Measurements from ENCODE around the gene IGFBPL1.
"Not testable (repeated sequence)": the region's sequence is repeated elsewhere in the genome, so short reads cannot be mapped to it uniquely, and the experiment has no call there.

Gene IGFBPL1

DNA sequence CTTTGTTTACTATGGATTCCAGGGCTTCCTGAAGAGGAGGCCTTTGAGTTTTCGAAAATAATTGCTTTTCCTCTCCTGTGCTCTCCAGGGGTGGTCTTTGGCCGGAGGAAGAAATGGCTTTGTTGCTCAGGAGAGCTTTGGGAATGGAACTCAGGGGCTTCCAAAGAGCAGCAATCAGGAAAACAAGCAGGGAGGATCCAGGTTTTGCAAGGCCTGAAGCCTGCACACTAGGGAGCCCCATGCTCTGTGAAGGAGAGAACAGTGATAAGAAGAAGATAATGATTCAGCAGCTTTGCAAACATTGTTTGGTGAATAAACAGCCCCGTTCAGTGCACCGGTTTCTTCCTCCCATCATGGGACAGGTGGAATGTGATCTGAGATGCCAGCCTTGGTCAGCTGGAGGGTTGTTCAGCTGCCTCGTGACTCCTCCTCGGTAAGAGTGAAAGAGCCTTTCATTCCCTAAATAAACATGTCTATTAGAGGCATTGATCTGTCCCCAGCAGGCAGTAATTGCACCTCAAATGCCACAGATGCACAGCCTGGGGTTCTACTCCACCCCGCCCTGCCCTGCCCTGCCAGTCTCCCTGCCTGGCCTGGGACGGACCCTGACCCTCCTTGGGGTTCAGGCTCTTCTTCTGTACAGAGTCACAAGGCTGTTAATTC lies 43.3 kb downstream of the IGFBPL1 start:
- H3K27me3 ChIP-seq (replicated peaks; ENCODE audit: control insufficient read depth, insufficient read depth, low read length, poor library complexity, severe bottlenecking), result no peaks in the 10 kb centered on the region
- H3K4me1 ChIP-seq (ENCODE audit: control insufficient read depth, insufficient read depth, low read length, poor library complexity, severe bottlenecking), result no peaks in the 10 kb centered on the region
- no peak for DNase-seq
- H3K27ac ChIP-seq (ENCODE audit: insufficient read depth, low read length, poor library complexity, severe bottlenecking), result no peak overlapping the region
- no peak overlapping the region for H3K4me3 ChIP-seq (ENCODE audit: insufficient read depth, low read depth, low read length, poor library complexity, severe bottlenecking)
- H3K9me3 ChIP-seq (ENCODE audit: control insufficient read depth, low read length), result no peaks in the 10 kb centered on the region
- no peaks in the 10 kb centered on the region for H3K36me3 ChIP-seq (ENCODE audit: control insufficient read depth, insufficient read depth, low read length)

GRCh38 chr9:38380230-38380871 lies 43.9 kb downstream of the IGFBPL1 start:
- H3K4me1 ChIP-seq (ENCODE audit: control insufficient read depth, insufficient read depth, low read length, poor library complexity, severe bottlenecking), result no peaks in the 10 kb centered on the region
- no peaks in the 10 kb centered on the region for H3K36me3 ChIP-seq (ENCODE audit: control insufficient read depth, insufficient read depth, low read length)
- DNase-seq, result no peak
- no peaks in the 10 kb centered on the region for H3K27me3 ChIP-seq (replicated peaks; ENCODE audit: control insufficient read depth, insufficient read depth, low read length, poor library complexity, severe bottlenecking)
- no peaks in the 10 kb centered on the region for H3K9me3 ChIP-seq (ENCODE audit: control insufficient read depth, low read length)
- no peak overlapping the region for H3K4me3 ChIP-seq (ENCODE audit: insufficient read depth, low read depth, low read length, poor library complexity, severe bottlenecking)
- H3K27ac ChIP-seq (ENCODE audit: insufficient read depth, low read length, poor library complexity, severe bottlenecking), result no peak overlapping the region

GRCh38 chr9:38377336-38378083 lies 46.7 kb downstream of the IGFBPL1 start:
- not testable (repeated sequence) for H3K36me3 ChIP-seq (ENCODE audit: control insufficient read depth, insufficient read depth, low read length); H3K27ac ChIP-seq (ENCODE audit: insufficient read depth, low read length, poor library complexity, severe bottlenecking); H3K4me1 ChIP-seq (ENCODE audit: control insufficient read depth, insufficient read depth, low read length, poor library complexity, severe bottlenecking); DNase-seq; H3K9me3 ChIP-seq (ENCODE audit: control insufficient read depth, low read length); H3K27me3 ChIP-seq (replicated peaks; ENCODE audit: control insufficient read depth, insufficient read depth, low read length, poor library complexity, severe bottlenecking); H3K4me3 ChIP-seq (ENCODE audit: insufficient read depth, low read depth, low read length, poor library complexity, severe bottlenecking)

DNA sequence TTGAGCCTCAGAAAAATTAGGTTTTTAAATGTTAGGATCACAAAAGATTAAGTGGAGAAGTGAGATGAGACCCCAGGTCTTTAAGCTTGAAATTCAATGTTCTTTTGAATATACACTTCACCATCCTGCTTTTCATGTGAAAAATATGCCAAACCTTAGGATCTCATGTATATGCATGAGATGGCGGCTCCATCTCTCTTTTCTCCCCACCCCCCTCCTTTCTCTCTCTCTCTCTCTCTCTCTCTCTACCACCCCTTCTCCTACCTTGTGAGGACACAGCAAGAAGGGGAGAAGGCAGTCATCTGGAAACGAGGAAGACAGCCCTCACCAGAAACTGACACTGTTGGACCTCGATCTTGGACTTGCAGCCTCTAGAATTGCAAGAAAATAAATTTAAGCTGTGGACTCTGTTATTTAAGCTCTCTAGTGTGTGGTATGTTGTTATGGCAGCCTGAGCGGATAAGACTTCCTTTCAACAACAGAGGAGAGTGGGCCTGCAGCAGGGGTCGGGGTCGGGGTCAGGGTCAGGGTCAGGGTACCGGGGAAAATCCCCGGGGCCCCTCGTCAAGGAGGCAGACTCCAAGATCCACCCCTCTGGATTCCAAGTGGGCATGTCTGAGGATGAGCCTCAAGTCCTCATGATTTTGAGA lies 48.1 kb downstream of the IGFBPL1 start:
- H3K9me3 ChIP-seq (ENCODE audit: control insufficient read depth, low read length), result no peaks in the 10 kb centered on the region
- no peak overlapping the region for H3K27ac ChIP-seq (ENCODE audit: insufficient read depth, low read length, poor library complexity, severe bottlenecking)
- no peaks in the 10 kb centered on the region for H3K4me1 ChIP-seq (ENCODE audit: control insufficient read depth, insufficient read depth, low read length, poor library complexity, severe bottlenecking)
- DNase-seq, result no peak
- H3K27me3 ChIP-seq (replicated peaks; ENCODE audit: control insufficient read depth, insufficient read depth, low read length, poor library complexity, severe bottlenecking), result no peaks in the 10 kb centered on the region
- H3K4me3 ChIP-seq (ENCODE audit: insufficient read depth, low read depth, low read length, poor library complexity, severe bottlenecking), result no peak overlapping the region
- no peaks in the 10 kb centered on the region for H3K36me3 ChIP-seq (ENCODE audit: control insufficient read depth, insufficient read depth, low read length)

DNA sequence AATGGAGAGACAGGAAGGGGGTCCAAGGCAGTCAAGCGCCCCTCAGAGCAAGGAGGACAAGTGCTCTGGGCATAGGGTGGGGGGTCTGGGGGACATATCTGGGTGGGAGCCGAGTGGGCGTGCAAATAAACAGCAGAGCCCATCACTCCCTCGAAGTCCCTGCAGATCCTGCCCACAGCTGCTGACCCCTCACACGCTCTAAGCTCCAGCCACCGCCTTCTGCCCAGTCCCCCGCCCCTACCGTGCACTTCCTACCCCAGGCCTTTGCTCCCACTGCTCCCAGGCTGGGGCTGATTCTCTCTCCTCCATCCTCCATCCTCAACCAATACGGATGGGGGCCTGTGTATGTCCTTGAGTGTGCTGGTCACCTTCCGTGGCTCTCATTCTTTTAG lies 48.7 kb downstream of the IGFBPL1 start:
- no peak for DNase-seq

GRCh38 chr9:38374847-38375571 lies 49.2 kb downstream of the IGFBPL1 start:
- H3K27ac ChIP-seq (ENCODE audit: insufficient read depth, low read length, poor library complexity, severe bottlenecking), result no peak overlapping the region
- no peaks in the 10 kb centered on the region for H3K27me3 ChIP-seq (replicated peaks; ENCODE audit: control insufficient read depth, insufficient read depth, low read length, poor library complexity, severe bottlenecking)
- H3K4me3 ChIP-seq (ENCODE audit: insufficient read depth, low read depth, low read length, poor library complexity, severe bottlenecking), result no peak overlapping the region
- no peaks in the 10 kb centered on the region for H3K4me1 ChIP-seq (ENCODE audit: control insufficient read depth, insufficient read depth, low read length, poor library complexity, severe bottlenecking)
- H3K9me3 ChIP-seq (ENCODE audit: control insufficient read depth, low read length), result no peaks in the 10 kb centered on the region
- DNase-seq, result no peak
- H3K36me3 ChIP-seq (ENCODE audit: control insufficient read depth, insufficient read depth, low read length), result no peaks in the 10 kb centered on the region

More for the DNA sequence above, 48.7 kb downstream of the IGFBPL1 start:
- Histone ChIP-seq H3K4me3 (ENCODE audit: insufficient read depth, low read depth, low read length, poor library complexity, severe bottlenecking) (no peak overlapping the region), H3K27ac (ENCODE audit: insufficient read depth, low read length, poor library complexity, severe bottlenecking) (no peak overlapping the region), H3K4me1 (ENCODE audit: control insufficient read depth, insufficient read depth, low read length, poor library complexity, severe bottlenecking) (no peaks in the 10 kb centered on the region), H3K36me3 (ENCODE audit: control insufficient read depth, insufficient read depth, low read length) (no peaks in the 10 kb centered on the region), H3K9me3 (ENCODE audit: control insufficient read depth, low read length) (no peaks in the 10 kb centered on the region), H3K27me3 (replicated peaks; ENCODE audit: control insufficient read depth, insufficient read depth, low read length, poor library complexity, severe bottlenecking) (no peaks in the 10 kb centered on the region)

GRCh38 chr9:38373679-38374078 lies 50.6 kb downstream of the IGFBPL1 start:
- DNase-seq, result no peak
- Histone ChIP-seq H3K36me3 (ENCODE audit: control insufficient read depth, insufficient read depth, low read length) (no peaks in the 10 kb centered on the region), H3K27me3 (replicated peaks; ENCODE audit: control insufficient read depth, insufficient read depth, low read length, poor library complexity, severe bottlenecking) (no peaks in the 10 kb centered on the region), H3K4me3 (ENCODE audit: insufficient read depth, low read depth, low read length, poor library complexity, severe bottlenecking) (no peak overlapping the region), H3K4me1 (ENCODE audit: control insufficient read depth, insufficient read depth, low read length, poor library complexity, severe bottlenecking) (no peaks in the 10 kb centered on the region), H3K27ac (ENCODE audit: insufficient read depth, low read length, poor library complexity, severe bottlenecking) (no peak overlapping the region), H3K9me3 (ENCODE audit: control insufficient read depth, low read length) (no peaks in the 10 kb centered on the region)

DNA sequence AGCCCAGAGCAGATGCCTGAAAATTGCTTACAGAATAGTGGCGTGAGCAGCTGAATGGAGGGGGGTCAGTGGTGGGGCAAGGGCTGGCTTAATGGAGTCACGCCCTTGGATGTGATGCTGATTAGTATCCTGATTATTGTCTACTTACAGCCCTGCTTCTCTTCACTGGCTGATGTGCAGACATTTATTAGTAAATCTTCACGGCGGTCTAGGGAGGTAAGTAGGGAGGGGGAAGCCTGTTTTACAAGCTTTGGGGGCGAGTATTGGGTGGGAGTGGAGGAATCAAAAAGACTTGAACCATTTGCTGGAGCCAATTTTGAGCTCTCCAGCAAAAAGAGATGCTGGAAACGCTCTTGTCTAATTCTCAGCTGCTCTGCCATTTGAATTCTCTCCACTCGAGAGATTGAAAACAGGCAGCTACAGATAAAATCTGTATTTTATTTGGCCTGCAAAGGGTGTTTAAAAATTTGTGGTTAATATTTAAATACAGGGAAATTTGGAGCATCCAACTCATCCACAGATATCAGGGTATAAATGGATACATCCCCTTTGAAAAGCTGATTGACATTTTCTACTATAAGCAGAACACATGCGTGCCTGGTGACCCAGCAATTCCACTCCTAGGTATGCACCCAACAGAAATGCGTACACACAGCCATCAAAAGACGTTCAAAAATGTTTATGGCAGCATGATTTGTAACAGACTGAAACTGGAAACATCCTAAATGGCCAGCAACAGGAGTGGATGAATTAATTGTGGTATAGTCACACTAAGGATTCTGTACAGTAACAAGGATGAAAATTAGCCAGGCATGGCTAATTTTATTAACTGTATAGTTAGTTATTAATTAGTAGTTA lies 51.3 kb downstream of the IGFBPL1 start:
- Histone ChIP-seq H3K27ac (ENCODE audit: insufficient read depth, low read length, poor library complexity, severe bottlenecking) (no peak overlapping the region), H3K27me3 (replicated peaks; ENCODE audit: control insufficient read depth, insufficient read depth, low read length, poor library complexity, severe bottlenecking) (no peaks in the 10 kb centered on the region), H3K4me1 (ENCODE audit: control insufficient read depth, insufficient read depth, low read length, poor library complexity, severe bottlenecking) (no peaks in the 10 kb centered on the region), H3K36me3 (ENCODE audit: control insufficient read depth, insufficient read depth, low read length) (no peaks in the 10 kb centered on the region), H3K4me3 (ENCODE audit: insufficient read depth, low read depth, low read length, poor library complexity, severe bottlenecking) (no peak overlapping the region), H3K9me3 (ENCODE audit: control insufficient read depth, low read length) (no peaks in the 10 kb centered on the region)
- no peak for DNase-seq

- Histone ChIP-seq H3K27me3 (replicated peaks; ENCODE audit: control insufficient read depth, insufficient read depth, low read length, poor library complexity, severe bottlenecking) (no peaks in the 10 kb centered on the region), H3K4me3 (ENCODE audit: insufficient read depth, low read depth, low read length, poor library complexity, severe bottlenecking) (no peak overlapping the region), H3K36me3 (ENCODE audit: control insufficient read depth, insufficient read depth, low read length) (no peaks in the 10 kb centered on the region), H3K4me1 (ENCODE audit: control insufficient read depth, insufficient read depth, low read length, poor library complexity, severe bottlenecking) (no peaks in the 10 kb centered on the region), H3K27ac (ENCODE audit: insufficient read depth, low read length, poor library complexity, severe bottlenecking) (no peak overlapping the region), H3K9me3 (ENCODE audit: control insufficient read depth, low read length) (no peaks in the 10 kb centered on the region)
- DNase-seq, result no peak
These were observed 52.8 kb downstream of the IGFBPL1 start for GRCh38 chr9:38371495-38371894.

Data from effector memory CD4-positive, alpha-beta T cell (primary cell).